Hematopoietic multipotent progenitor cell treated with erythropoietin and hydrocortisone succinate and interleukin-3 and kit ligand, for 8 days (in vitro differentiated cells): ENCODE results near the gene KBTBD3.
A peak's percentile ranks its signal among the peaks of the same experiment; 100 is the strongest.
"Not testable (repeated sequence)": the region's sequence is repeated elsewhere in the genome, so short reads cannot be mapped to it uniquely, and the experiment has no call there.

Source experiments
- DNase-seq: peaks from one replicate; pipeline ENCODE4 v3.0.0-alpha.2; 2015

The KBTBD3 gene

DNA sequence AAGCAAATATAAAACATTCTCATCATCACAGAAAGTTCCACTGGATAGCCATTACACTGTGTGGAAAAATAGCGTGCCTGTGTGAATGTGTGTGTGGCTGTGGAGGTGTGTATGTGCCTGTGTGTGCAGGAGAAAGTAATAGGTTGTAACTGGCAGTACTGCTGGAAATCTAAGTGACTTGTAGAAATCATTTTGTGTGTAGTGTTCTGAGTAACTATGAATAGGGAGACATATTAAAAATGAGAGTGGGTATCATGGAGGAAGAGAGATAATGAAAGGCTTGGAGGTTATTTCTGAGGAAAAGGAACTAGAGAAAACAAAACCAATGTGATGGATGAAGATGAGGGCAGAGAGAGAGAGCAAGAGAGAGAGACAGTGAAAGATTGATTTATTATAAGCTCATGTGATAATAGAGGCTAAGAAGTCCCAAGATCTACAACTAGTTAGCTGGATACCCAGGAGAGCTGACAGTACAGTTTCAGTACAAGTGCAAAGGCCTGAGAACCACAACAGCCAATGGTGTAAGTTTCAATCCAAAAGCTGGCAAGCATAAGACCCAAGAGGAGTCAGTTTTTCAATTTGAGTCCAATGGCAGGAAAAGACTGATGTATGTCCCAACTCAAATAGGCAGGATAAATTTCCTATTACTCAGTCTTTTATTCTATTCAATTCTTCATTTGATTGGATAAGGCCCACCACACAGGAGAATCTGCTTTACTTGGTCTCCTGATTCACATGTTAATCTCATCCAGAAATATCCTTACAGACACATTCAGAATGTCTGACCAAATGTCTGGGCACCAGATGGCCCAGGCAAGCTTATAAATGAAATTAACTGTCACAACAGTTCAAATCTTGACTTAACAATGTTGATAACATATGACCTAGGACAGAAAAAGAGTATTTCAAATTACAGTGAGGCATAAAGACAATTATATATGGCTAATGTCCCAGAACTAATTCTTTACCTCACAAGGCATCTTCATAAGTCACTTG, 14.9 kb downstream of the KBTBD3 start:
- no peak for DNase-seq

DNA sequence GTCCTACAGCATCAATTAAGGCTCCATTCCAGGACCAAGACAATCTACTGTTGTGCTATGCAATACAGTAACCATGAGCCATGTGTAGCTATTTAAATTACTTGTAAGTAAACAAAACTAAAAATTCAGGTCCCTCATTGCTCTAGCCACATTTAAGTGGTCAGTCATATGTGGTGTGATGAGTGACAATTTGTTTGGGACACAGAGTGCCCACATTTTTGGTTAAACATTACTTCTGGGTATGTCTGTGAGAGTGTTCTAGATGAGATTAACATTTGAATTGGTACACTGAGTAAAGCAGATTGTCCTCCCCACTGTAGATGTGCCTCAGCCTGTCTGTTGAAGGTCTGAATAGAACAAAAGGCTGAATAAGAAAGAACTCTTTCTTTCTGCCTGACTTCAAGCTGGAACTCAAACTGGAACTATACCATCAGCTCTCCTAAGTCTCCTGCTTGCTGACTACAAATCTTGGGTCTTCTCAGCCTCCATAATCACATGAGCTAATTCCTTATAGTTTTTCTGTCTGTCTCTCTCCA, 15.8 kb downstream of the KBTBD3 start:
- no peak for DNase-seq

DNA sequence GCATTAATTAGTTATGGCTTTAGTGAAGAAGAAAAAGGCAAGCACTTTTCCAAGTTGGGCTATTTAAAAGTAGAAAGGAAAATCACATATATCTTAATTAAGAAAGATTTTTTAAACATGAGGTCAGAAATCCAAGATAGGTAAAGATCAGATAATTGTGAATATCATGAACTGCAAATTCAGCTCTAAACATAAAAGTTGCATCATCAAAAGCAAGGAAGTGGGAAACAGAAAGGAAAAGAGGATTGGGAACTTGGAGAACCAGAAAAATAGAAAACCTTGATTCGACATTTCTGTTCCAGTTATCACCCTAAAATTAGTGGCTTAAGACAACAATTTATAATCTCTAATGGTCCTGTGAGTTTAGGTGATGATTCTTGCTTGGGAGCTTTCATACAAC, 17.5 kb downstream of the KBTBD3 start:
- DNase-seq: no peak

DNA sequence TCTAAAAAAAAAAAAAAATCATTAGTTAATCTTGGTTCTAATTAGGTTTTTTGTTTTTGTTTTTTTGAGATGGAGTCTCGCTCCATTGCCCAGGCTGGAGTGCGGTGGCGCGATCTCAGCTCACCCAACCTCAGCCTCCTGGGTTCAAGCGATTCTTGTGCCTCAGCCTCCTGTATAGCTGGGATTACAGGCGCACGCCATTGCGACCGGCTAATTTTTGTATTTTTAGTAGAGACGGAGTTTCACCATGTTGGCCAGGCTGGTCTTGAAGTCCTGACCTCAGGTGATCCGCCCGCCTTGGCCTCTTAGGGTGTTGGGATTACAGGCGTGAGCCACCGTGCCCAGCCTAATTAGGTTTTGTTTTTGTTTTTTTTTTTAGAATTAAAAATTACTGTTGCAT, 18.8 kb downstream of the KBTBD3 start:
- DNase-seq: not testable (repeated sequence)

DNA sequence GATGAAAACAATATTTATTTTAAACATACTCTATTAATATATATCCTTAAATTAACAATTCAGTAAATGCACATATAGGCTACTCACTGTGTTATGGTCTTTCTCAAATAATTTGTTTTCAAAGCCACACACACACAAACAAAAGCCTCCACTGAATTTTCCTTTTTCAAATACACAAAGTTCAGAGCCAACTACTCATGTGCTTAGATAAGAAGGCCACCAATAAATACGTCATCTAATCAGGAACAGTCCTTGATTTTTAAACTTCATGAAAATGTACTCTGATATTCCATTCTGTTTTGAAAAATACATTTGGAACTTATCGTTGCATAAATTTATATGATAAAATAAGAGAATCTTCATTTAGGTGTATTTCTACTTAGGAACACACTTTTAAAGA, 26.0 kb downstream of the KBTBD3 start:
- no peak for DNase-seq

DNA sequence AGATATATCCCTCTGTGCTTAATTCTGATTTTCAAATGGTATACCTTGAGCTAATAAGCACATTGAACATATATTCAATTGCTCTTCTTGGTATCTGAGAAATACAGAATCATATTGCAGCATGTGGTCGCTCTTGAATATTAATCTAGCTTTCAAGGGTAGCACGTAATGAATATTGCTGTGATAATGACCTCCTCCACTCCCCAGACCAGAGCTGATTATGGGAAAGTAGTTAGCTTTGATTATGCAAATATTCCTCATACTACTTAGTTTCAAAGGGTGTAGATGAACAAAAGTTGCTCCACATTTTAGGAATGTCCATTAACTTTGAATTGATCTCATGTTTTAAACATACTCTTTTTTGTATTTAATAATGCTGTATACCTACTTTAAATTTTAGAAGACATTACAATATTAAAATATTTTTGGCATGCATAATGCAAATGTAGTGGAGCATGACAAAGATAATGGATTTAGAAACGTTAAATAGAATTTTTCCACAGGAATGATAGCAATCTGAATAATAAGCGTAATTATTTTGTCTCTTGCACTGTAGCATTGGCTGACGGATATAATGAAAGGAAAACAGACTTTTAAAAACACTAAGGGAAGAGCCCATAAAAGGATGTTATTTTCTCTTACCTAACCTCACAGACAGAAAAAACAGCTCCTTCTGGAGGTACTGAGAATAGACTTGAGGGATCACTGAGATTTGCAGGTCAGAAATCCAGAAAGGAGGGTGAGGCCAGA, 27.2 kb downstream of the KBTBD3 start:
- DNase-seq: no peak

DNA sequence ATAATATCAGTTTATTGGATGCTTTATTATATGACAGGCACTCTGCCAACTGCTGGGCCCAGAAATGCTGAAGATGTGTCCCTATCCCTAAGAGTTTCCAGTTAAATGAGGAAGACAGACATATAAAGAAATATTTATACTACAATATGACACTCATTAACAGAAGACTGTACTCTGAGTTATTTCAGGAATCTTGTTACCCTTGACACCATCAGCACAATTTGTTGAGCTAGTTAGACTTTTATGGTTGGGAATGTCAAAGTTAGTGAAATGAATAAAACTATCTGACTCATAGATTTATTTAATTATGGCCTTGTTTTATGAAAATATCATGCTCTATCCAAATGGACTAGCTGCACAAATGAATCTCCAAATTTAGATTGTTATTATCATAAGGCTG, 29.5 kb downstream of the KBTBD3 start:
- no peak for DNase-seq

DNA sequence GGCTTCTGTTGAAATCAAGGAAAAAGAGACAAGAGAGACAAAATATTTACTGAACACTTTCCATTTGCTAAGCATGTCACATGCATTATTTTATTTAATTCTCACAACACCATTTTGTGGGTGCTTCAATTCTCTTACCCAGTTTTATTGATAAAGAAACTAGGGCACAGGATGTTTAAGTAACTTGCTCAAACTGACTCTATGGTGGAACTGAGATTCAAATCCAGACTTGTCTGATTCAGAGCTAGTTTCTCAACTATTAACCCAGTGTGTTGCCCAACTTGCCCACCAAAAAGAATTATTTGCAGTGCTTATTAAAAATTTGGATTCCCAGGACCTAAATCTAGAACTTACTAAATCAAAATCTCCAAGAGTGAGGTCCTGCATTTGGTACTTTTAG, 33.6 kb downstream of the KBTBD3 start:
- DNase-seq: no peak

DNA sequence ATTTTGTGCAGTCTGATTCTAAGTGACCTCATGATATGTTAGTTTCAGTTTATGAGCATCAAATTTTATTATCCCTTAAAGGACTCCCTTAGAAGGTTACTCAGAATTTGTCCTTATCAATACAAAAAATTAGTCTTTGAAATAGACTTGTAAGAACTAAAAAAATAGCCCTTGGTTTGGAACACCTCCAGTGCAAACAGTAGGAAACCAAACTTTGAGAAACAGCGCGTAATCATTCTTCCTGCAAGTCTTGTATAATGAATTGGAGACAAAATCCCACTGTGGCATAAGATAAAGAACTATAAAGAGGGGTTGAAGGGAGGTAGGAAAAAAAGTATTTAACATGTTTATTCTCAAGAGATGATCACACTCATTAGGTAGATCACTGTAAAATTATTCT, 44.3 kb downstream of the KBTBD3 start:
- no peak for DNase-seq

DNA sequence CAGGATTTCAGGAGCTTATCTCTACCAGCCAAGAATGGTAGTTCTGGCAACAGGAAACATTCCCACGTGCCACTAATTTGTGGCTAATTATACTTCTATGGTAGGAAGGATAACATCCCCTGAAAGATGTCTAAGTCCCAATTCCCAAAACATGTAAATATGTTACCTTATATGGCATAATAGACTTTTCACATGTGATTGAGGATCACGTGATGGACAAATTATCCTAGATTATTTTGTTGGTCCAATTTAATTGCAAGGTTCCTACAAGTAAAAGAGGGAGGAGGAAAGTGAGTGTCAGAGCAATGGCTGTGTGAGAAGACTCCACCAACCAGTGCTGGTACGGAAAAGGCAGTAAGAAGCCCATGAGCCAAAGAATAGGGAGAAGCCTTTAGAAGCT, 45.2 kb downstream of the KBTBD3 start:
- no peak for DNase-seq

DNA sequence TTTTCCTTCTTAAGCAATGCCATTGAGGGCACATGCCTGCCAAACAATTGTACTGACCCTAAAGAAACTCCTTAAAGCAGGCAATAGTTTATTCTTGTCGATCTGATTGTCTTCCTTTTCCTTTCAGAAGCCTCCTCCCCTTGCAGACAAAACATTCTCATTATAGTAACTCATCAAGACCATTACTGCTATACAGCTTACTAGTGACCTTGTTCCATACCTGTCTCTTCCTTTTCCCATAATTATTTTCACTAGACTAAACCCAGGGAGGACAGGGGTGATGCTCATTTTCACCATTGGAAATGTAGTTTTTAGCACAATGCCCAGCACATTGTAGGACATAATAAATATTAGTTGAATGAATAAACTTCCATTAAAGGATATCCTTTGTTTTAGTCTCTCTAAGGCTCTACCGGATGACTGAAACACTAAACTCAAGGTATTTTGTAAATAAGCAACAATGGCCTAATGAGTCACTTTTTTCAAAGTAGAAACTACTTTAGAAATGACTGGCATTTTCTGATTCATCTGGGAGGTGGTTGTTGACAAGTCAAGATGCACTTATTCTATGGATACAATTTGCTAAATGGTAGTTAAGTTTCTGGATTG, 45.8 kb downstream of the KBTBD3 start:
- DNase-seq: no peak

DNA sequence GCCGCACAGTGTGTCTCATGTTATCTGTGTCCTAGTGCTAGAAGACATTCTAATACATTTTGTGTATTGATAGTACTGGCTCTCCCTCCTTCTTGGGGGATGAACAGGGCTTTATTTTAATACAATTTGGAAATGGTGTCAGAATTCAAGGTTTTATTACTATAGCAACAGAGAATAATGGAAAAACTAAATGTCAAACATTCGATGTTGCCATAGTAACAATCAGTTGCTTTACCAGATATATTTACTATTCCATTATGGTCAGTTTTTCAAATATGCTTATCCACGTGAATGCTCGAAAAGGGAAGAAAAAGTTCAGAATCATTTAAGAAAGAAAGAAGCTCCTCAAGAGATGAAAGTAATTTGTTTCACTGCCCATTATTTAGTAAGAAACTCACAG, 46.5 kb downstream of the KBTBD3 start:
- no peak for DNase-seq

DNA sequence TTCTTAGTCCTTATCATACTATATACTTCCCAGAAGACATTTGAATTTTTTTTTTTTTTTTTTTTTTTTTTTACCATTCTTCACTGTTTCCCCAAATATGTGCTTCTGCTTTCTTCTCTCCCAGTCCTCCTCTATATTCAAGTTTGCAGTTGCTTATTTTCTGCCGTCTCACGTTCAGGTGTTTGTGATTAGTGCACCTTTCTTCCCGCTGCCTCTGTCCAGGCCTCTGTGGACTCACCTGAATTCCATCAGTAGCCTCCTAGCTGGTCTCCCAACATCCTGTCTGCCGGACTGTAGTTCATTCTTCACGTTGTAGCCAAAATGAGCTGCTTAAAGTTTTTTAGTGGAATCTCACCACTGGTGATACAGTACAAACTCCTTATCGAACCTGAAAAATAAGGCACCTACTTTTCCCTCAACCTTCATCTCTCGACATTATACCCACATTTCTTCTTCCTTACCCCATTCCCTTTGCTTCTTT, 54.3 kb downstream of the KBTBD3 start:
- DNase-seq: no peak

DNA sequence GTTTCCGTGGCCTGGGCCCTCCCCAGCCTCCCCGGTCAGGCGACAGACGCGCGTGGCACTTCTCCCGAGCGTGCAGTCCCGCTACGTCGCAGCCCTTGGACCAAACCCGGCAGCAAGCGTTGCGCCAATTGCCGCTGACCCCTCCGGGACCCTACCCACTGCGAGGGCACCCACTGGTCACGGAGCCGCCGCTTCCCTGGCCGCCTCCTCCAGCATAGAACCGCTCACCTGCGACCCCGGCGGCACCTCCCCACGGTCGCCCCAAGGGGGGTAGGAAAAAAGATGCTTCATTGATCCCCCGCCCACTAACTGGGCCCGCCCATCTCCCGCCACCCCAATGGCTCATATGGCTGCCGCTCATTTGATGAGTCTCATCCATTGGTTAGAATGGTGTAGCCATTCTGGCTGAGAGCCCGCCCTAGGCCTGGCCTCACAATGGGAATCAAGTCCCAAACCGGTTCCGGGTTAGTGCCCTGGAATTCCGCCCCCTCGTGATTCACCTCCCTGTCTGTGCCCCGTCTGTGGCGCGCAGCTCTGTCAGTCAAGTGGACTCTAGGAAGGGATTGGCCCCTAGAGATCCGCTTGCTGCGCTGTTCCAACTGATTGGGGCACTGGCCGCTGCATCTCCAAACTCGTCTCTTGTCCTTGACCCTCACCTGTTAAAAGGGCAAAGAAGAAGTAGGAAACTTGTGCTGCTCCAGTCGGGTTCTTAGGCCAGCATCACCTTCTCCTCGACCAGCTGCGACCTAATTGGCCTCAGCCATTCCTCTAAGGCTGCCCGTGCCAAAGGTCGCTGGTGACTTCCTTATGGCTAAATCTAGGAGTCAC, 55.0 kb downstream of the KBTBD3 start, which contains the start of gene MSANTD4:
MSANTD4 (minus strand) TSS at position 274 of the 828 bp plus-strand sequence. CDS start 11,323 bp downstream, outside the sequence.
- peak; percentile 100 for DNase-seq

DNA sequence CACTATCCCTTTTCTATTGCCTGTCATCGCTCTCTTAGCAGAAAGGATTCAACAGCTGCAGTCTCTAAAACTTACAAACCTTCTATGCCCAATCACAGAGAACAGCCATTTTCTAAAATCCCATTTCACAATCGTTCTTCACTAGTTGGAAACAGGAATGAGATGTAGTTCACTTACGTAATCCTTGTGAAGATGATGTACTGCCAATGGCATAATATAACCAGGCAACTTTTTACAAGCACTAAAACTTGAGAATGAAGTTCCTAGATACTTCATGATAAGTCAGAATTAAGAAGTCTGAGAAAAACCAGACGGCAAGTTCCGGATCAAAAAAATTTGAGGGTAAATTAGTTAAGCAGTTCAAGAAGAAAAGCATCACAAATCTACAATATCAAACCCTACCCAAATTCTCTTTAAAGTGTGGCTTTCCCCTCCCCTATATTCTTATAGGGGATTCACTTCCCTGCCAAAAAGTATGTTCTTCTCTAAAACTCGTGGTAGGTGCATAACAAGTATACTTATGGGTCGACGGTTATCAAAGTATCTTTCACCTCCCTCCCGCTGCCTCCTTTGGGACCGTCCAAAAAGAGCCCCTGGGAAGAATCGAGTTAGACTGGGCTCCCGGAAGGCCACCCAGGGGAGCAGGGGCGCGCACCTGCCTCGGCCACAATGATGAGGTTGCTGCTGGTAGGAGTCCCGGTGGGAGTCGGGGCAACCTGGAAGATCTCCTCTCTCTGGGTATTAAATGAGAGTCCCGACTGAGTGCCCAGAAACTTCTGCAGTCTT, 55.8 kb downstream of the KBTBD3 start:
- DNase-seq: peak; percentile 17

DNA sequence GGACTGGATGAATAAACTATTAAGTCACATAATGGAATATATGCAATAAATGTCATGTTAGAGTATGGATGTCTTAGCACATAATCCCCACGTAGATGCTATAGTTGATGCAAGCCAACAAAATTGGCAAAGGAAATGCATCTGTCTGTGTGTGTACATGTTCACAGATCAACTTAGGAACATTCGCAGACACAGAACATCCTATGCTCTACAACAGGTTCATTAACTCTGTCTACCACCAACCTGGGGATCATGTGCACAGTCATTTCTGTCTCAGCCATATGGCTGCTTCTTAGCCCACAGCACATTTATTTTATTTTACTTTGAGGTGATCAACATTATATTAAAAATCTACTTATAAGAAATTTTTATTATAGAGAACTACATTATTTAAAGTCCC, 60.1 kb downstream of the KBTBD3 start:
- DNase-seq: no peak

DNA sequence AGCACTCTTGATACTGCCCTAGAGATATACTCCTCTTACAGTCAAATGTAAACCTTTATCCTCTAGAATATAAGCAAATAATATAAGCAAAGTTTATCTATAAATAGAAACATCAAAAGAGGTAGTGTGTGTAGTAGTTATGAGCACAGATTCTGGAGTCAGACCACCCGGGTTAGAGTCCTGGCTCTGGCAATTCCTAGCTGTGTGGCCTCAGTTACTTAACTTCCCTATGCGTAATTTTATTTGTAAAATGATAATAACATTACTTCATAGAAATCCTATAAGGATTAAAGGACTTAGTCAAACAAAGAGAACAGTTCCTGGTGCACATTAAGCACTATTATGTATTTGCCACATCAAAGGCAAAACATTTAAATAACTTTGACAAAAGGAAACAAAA, 62.1 kb downstream of the KBTBD3 start:
- DNase-seq: no peak

DNA sequence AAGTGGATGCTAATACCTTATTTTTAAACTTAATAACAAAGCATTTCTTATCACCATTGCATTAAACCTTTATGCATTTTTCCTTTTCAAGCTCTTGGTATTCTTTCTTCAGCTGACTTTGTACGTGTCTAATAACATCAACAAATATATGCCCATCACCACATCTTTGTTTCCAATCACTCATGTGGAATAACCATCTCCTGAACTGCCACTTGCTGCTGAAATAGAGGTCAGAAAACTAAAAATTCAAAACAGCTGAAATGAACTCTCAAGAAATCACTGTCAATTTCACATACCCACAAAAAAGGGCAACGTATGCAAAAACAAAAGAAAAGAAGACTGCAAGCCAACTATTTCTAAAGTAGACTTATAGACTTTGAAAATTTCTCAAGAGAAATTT, 62.5 kb downstream of the KBTBD3 start:
- DNase-seq: no peak

DNA sequence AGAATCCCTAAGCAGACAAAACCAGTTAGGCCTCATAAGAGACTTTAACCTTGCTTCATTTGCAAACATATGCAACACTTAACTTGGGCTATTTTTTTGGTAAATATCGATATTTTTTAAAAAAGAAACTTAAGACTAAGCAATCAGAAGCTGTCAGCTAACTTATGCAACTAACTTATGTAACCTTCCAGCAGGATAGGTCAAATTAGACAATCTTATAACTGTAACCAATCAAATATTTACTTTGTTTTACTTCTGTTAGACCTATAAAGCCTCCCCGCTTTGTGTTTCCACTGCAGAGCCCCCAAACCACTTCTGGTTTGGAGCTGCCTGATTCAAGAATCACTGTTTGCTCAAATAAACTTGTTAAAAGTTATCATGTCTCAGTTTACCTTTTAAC, 63.1 kb downstream of the KBTBD3 start:
- no peak for DNase-seq

DNA sequence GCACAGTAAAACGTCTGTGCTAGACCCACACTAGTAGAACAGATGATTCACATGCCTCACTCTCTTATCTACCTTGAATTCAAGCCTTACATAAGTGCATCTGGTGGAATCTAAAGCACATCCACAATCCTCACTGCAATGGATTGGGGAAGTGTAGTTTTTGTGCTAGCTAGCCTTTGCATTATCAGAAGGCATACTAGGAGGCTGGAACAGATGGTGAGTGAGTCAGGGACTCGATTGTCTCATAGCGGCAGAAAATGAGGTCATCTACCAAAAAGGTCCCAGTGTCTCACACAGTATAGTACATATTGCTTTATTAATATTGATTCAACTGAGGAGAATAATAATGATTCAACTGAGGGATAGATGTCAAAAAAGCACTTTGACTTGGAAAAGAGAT, 64.4 kb downstream of the KBTBD3 start:
- no peak for DNase-seq

DNA sequence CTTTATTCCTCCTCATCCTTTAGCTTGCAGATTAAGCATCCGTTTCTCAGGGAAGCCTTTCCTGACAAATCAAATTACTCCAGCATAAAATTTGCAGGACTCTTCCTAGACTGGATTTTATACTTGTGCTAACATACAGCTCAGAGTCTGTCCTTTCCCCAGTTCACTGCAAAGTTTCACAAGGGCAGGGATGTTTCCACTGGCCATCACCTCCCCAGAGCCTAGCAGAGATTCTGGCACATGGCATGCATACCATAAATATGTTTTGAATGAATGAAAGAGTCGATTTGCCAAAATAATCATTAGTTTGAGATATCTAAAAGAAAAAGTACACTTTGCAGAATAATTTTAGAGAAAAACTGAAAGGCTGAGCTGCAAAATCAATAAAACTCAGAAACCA, 65.7 kb downstream of the KBTBD3 start:
- DNase-seq: no peak
